Measurements from ENCODE around the gene PXDC1.

GRCh38 chr6:3745566-3746118 is 5.9 kb downstream of the PXDC1 start:
- TF ChIP-seq POLR2AphosphoS5 (IDR thresholded peaks at IDR 0.05; ENCODE audit: insufficient read depth in 1 of 2, low read depth in 1 of 2) (no peak), CTCF (IDR thresholded peaks at IDR 0.05) (no peak)
